Cortex of kidney (tissue), 1 donor: ENCODE data around the gene ENAM.
"Not testable (repeated sequence)": the region's sequence is repeated elsewhere in the genome, so short reads cannot be mapped to it uniquely, and the experiment has no call there.

Experiments used
- DNase-seq: peaks from one replicate; lab custom pipeline; 2025; lab: John Stamatoyannopoulos, UW

ENAM gene

GRCh38 chr4:70624226-70624793 lies 4.2 kb upstream of the ENAM start:
- DNase-seq: no peak

GRCh38 chr4:70627620-70628019 lies 924 bp upstream of the ENAM start:
- DNase-seq: no peak

- no peak for DNase-seq
Observed at GRCh38 chr4:70629469-70630090, 1.0 kb downstream of the ENAM start.

DNA sequence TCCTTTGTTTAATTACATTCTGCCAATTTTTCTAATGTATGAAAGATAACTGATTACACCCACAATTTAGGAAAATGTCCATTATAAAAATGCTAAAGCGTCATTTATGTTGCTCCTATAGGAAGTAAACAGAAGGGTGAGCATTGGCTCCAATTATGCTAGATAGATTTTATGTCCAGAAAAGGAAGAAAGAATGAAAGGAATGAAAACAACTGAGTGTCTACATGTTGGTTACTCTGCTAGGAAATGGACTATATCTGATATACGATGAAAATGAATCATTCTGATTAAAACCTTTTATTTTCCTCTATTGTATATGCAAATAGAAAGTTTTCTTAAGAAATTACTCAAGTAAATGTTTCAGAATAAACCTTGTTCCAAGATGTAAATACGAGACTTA lies 1.6 kb downstream of the ENAM start:
- no peak for DNase-seq

DNA sequence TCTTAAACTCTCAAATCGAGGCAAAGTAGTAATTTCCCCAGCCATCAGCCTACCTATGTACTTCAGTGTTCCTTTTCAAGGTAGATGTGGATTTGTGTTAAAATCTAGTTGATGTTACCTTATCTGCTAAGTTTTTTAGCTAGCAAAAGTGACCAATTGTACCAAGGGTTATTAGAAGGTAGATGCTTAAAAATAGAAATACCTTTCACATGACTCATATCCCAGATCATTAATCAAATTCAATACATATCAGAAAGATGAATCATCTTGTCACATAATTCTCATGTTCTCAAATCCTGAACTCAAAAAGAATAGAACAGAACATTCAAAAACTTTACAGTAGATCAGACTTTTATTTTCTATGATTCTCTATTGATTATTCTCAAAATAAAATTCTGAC lies 3.5 kb downstream of the ENAM start:
- DNase-seq: no peak

- no peak for DNase-seq
Observed at GRCh38 chr4:70634482-70634881, 5.9 kb downstream of the ENAM start.

GRCh38 chr4:70637239-70637913 lies 8.8 kb downstream of the ENAM start:
- no peak for DNase-seq

GRCh38 chr4:70640192-70640591 lies 11.6 kb downstream of the ENAM start:
- DNase-seq: no peak

GRCh38 chr4:70650741-70651140 lies 22.2 kb downstream of the ENAM start:
- DNase-seq: not testable (repeated sequence)

GRCh38 chr4:70651864-70652506 lies 23.4 kb downstream of the ENAM start:
- DNase-seq: no peak

- DNase-seq: no peak
Observed at GRCh38 chr4:70654605-70655011, 26.1 kb downstream of the ENAM start.

DNA sequence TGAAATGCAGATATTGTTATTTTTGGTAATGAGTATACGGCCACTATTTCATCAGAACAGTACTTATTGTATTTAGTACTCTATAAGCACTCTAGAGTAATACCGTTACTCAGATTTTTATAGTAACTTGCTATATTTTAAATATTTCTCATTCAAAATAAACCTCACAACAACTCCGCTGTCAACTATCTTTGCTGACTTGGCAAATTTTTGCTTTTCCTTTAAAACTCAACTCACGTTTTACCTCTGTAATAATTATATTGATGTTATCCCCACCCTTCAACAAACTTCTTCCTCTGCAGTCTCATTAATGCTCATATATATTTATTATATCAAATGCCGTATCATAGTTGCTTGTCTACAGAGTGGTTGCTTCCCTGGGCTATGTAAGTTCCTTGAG lies 28.8 kb downstream of the ENAM start:
- no peak for DNase-seq

- no peak for DNase-seq
Observed at GRCh38 chr4:70658418-70658817, 29.9 kb downstream of the ENAM start.

- DNase-seq: no peak
Observed at GRCh38 chr4:70660106-70660505, 31.6 kb downstream of the ENAM start.

DNA sequence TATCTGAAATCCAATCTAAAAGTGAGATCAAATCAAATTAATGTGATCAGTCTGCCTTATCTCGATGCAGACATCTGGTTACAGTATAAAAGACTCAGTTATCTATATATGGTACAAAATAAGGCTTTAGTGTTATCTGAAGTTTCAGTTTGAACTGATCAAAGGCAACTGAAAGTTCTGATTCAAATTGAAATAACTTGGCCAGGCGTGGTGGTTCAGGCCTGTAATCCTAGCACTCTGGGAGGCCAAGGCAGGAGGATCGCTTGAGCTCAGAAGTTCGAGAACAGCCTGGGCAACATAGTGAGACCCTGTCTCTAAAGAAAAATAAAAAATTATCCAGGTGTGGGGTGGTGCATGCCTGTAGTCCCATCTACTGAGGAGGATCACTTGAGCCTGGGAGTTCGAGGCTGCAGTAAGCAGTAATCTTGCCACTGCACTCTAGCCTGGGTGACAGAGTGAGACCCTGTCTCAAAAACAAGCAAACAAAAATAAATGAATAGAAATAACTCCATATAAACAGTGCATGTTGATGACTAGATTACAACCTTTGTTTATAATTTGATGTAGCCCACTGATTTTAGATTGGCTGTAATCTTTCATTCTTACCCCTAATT lies 32.9 kb downstream of the ENAM start:
- not testable (repeated sequence) for DNase-seq

- DNase-seq: no peak
Observed at GRCh38 chr4:70666369-70666768, 37.8 kb downstream of the ENAM start, which contains the start of gene JCHAIN. TSS of gene JCHAIN (minus strand) at chr4:70666508. CDS start at chr4:70666490, 18 bp downstream.

DNA sequence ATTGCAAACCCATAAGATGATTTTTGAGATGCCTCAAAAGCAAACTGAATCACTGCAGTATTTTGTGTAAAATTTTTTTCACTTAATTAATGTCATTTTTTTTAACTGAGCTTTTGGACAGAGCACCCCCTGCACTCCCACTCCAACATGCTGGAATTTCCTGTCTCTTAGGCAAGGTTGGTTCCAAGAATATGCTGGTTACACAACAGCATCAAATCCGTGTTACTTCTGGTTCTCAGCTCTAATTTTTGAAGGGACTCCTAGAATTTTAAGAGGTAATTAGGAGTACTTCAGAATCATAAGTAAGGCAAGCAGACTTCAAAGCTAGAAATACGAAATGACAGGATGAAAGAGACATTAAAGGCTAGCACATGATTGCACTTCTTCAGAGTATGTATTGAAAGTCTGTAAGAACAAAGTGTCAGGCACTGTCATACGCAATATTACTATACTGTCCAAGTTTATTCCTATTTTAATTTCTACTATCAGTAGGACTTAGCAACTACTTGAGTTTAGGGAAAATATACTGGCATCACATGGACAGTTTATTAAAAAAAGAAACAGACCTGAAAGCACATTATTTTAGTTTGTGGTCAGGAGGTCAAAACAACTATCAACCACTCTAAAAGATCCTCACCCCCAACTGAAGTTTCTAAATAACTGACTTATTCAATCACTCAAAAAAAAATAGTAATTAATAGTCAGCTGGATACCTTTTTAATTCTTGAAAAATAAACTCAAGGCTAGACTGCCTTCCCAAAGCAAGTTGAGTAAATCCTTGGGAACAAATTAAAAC lies 39.4 kb downstream of the ENAM start:
- DNase-seq: no peak

GRCh38 chr4:70670332-70671014 lies 41.9 kb downstream of the ENAM start:
- DNase-seq: no peak

- no peak for DNase-seq
Observed at GRCh38 chr4:70671091-70671490, 42.5 kb downstream of the ENAM start.

GRCh38 chr4:70674191-70674590 lies 45.6 kb downstream of the ENAM start:
- no peak for DNase-seq

- DNase-seq: no peak
Observed at GRCh38 chr4:70674731-70675130, 46.2 kb downstream of the ENAM start.
